ENCODE results near the gene ATP6V1G3. TPM values are rescaled to one million over a fixed set of nuclear protein-coding genes. Genes with fewer than 3 reads are reported as not detected.
A peak's percentile ranks its signal among the peaks of the same experiment; 100 is the strongest.
"Not testable (repeated sequence)": the region's sequence is repeated elsewhere in the genome, so short reads cannot be mapped to it uniquely, and the experiment has no call there.

ATP6V1G3 gene
- total RNA-seq, 2 donors from 2014 or later: not detected

- ATAC-seq: no peak
- no peak for DNase-seq
- intact Hi-C loops (cut with DNase I): no loop called here
Measured at GRCh38 chr1:198544265-198544664, 3.8 kb upstream of the ATP6V1G3 start.

GRCh38 chr1:198543670-198544260, 3.3 kb upstream of the ATP6V1G3 start:
- no peak for DNase-seq
- ATAC-seq: peak in 1 of 2 donors; percentile 36
- intact Hi-C loops (cut with DNase I): no loop called here

- DNase-seq (no peak), ATAC-seq (no peak)
- intact Hi-C loops (cut with DNase I): no loop called here
Measured at GRCh38 chr1:198542632-198543031, 2.2 kb upstream of the ATP6V1G3 start.

DNA sequence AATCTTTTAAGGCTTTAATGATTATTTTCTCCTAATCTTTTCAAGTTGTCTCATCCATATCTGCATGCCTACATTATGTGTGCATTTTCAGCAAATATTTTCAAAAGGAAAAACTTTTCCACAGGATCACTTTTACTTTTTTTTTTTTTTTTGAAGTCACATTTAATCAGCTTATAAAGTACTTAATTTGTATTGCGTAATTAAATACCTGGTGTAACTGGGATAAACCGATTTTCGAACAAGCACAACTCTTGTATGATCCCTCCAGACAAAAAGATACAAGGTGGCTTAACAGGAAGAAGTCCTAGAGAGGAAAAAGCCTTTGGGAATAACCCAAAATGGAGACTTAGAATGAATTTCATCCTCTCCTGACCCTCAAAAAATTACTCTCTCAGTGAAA, 1.3 kb upstream of the ATP6V1G3 start:
- DNase-seq: no peak
- intact Hi-C loops (cut with DNase I): no loop called here
- ATAC-seq: no peak

- ATAC-seq (no peak), DNase-seq (no peak)
- intact Hi-C loops (cut with DNase I): no loop called here
Measured at GRCh38 chr1:198538579-198539364, 1.7 kb downstream of the ATP6V1G3 start.

- intact Hi-C loops (cut with DNase I): no loop called here
- ATAC-seq (no peak), DNase-seq (no peak)
Measured at GRCh38 chr1:198535631-198536030, 4.8 kb downstream of the ATP6V1G3 start.

DNA sequence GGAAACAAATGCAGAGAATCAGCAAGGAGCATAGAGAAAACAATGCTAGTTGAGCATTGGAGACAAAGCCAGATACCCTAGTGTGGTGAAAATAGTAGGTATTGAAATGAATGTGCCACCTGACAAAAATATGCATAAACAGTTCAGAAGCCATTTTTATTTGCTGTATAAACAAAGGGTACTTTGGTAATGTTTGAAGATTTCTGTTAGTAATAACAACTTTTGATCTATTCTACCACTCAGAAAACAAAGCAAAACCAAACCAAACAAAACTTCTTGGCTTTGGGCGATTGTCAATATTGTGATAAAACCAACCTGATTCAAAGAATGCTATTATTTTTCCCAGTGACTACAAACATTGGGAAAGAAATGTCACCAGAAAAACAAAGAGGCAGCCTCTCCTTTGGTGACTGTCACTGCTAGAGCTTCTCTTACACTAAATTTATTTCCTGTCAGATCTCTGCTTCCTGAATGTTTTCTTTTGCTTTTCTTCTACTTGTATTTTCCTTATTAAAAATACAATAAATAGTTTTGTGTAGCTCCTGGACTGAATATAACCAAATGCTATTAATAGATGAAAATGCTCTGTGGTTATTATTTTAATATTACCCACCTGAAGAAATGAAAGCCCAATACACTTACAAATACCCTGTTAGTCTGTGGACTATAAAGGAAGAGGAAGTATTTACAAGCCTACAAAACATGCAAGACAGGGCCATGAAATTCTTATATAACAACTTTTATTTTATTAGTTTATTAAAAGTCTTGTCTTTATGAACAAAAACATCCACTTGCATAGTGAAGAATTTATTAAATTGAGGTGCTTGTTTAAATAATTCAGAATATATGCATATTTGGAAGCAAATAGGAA, 5.7 kb downstream of the ATP6V1G3 start:
- no peak for DNase-seq
- intact Hi-C loops (cut with DNase I): no loop called here
- no peak for ATAC-seq

- no peak for DNase-seq
- intact Hi-C loops (cut with DNase I): no loop called here
- no peak for ATAC-seq
Measured at GRCh38 chr1:198531891-198532290, 8.6 kb downstream of the ATP6V1G3 start.

- ATAC-seq (no peak), DNase-seq (no peak)
- intact Hi-C loops (cut with DNase I): no loop called here
Measured at GRCh38 chr1:198530953-198531352, 9.5 kb downstream of the ATP6V1G3 start.

DNA sequence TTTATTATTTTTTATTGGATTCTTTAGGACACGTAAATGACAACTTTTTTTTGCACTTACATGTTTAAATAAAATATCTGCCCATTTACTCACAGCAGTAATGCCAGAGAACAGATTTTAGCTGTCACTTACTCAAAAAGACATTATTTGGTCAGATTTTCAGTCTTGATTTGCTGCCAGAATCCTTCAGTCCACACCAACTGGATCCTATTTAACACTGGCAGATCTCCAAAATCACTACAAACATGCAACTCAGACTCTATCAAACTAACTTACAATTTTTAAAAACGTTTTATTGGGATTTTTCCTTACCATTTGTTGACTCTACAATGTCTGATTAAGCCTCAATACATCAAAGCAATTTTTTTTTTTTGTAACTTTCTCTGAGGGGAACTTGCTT, 11.1 kb downstream of the ATP6V1G3 start:
- DNase-seq: no peak
- ATAC-seq: no peak
- intact Hi-C loops (cut with DNase I): no loop called here

DNA sequence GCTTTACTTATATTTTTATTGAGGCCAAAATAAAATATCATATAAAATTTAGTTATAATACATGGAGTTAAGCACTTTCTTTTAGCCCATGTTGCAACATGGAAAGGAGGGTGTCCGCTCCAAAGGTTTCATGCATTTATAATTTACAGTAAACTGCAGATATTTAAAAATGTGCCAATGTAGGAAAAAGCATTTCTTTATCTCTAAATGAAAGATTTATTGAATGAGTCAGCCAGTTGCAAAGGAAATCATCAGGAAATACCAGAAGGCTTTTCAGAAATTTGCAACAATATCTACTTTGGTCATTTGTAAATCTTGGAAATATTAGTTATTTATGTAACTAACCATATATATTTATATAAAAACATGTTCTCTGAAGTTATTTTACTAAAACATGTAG, 12.1 kb downstream of the ATP6V1G3 start:
- no peak for DNase-seq
- no peak for ATAC-seq
- intact Hi-C loops (cut with DNase I): no loop called here

GRCh38 chr1:198524556-198524955, 15.9 kb downstream of the ATP6V1G3 start:
- intact Hi-C loops (cut with DNase I): no loop called here
- DNase-seq (no peak), ATAC-seq (no peak)

DNA sequence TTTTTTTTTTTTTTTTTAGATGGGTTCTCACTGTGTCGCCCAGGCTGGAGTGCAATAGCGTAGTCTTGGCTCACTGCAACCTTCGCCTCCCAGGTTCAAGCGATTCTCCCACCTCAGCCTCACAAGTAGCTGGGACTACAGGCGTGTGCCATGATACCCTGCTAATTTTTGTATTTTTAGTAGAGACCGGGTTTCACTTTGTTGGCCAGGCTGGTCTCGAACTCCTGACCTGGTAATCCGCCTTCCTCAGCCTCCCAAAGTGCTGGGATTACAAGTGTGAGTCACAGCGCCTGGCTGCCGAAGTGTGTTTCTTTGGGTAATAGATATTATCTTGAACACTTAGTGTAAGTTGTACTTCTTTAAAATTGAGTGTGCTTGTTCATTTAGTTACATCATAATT, 16.4 kb downstream of the ATP6V1G3 start:
- ATAC-seq; DNase-seq; intact Hi-C loops (cut with DNase I): not testable (repeated sequence)

DNA sequence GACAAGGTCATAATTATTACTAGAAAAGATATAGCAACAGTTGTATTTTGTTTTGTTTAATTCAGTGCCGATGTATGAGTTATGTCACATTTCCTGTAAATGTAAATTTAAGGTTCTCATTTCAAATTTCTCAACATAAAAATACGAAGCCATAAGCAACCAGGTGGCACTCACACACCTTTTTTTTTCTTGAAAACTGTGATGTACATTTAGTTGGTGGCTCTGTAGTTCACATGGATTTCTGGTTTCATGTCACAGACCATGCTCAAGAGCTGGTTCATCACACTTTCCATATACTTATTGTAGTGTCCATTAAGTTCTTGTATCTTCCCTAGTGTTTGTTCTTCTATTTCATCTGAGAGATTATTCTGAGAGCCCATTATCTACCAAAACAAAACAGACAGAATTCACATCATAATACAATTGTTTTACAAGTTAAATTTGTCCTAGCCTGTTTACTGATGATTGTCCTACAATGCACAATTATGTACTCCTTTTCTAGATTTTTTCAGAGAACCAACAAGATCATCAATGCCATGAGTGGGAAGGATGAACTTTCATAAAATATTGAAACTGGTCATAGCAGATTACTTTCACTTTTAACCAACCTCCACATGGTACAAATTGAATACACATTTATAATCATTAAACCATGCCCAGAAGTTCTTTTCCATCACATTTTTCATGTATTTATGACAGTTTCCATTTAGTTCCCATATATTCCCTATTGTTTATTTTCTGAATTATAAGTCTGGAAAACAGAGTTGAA, 17.1 kb downstream of the ATP6V1G3 start:
- DNase-seq: no peak
- intact Hi-C loops (cut with DNase I): no loop called here
- ATAC-seq: no peak

GRCh38 chr1:198520524-198521254, 19.8 kb downstream of the ATP6V1G3 start:
- DNase-seq (no peak), ATAC-seq (peak in 1 of 2 donors; percentile 53)
- intact Hi-C loops (cut with DNase I): no loop called here

- DNase-seq (no peak), ATAC-seq (no peak)
- intact Hi-C loops (cut with DNase I): no loop called here
Measured at GRCh38 chr1:198519639-198520501, 20.6 kb downstream of the ATP6V1G3 start.

- intact Hi-C loops (cut with DNase I): no loop called here
- DNase-seq (no peak), ATAC-seq (no peak)
Measured at GRCh38 chr1:198517623-198518199, 22.8 kb downstream of the ATP6V1G3 start.
